Osteoblast (primary cell): Measurements from ENCODE around the gene LCN12. TPM values are rescaled to one million over a fixed set of nuclear protein-coding genes. Genes with fewer than 3 reads are reported as not detected.

Source experiments
- DNase-seq: peaks from one replicate; pipeline ENCODE4 v3.0.0; 2011; ENCODE audit warnings: low spot score, mixed read lengths; ENCODE audit not compliant: insufficient read length; ENCODE audit errors: missing footprints
- H2AFZ ChIP-seq: 2 replicates; pipeline ENCODE4 v1.6.0; 2011; ENCODE audit warnings: mild to moderate bottlenecking, low read length
- H3K27ac ChIP-seq: 2 replicates; pipeline ENCODE4 v1.5.1; 2011; ENCODE audit warnings: mild to moderate bottlenecking, low read depth, low read length, moderate library complexity
- H3K27me3 ChIP-seq: 2 replicates; pipeline ENCODE4 v1.6.0; 2012; ENCODE audit warnings: mild to moderate bottlenecking, control low read depth, inconsistent platforms, low read length, moderate library complexity; ENCODE audit not compliant: insufficient read depth
- H3K36me3 ChIP-seq: 2 replicates; pipeline ENCODE4 v1.5.1; 2011; ENCODE audit warnings: mild to moderate bottlenecking, low read length, control low read depth, moderate library complexity; ENCODE audit not compliant: insufficient read depth
- H3K4me1 ChIP-seq: 2 replicates; pipeline ENCODE4 v1.5.1; 2011; ENCODE audit warnings: mild to moderate bottlenecking, low read length, control low read depth, moderate library complexity; ENCODE audit not compliant: insufficient read depth
- H3K4me2 ChIP-seq: 2 replicates; pipeline ENCODE4 v1.6.0; 2011; ENCODE audit warnings: mild to moderate bottlenecking, low read length; ENCODE audit not compliant: insufficient read depth
- H3K4me3 ChIP-seq: fragments of 200-600 bp; sonication (generic); 3 replicates; pipeline ENCODE4 v1.5.1; 2012; ENCODE audit warnings: mild to moderate bottlenecking, low read length, inconsistent platforms; ENCODE audit not compliant: insufficient read depth
- H3K79me2 ChIP-seq: 2 replicates; pipeline ENCODE4 v1.6.0; 2012; ENCODE audit warnings: mild to moderate bottlenecking, low read length, control low read depth, inconsistent platforms; ENCODE audit not compliant: insufficient read depth
- H3K9me3 ChIP-seq: 2 replicates; pipeline ENCODE4 v1.5.1; 2011; ENCODE audit warnings: low read depth, low read length, control low read depth
- H4K20me1 ChIP-seq: 2 replicates; pipeline ENCODE4 v1.6.0; 2012; ENCODE audit warnings: mild to moderate bottlenecking, low read length, control low read depth; ENCODE audit not compliant: insufficient read depth
- total RNA-seq: library from RNA; depleted of rRNA; stranded (reverse); fragments of >200 nt; gene quantifications from 2 replicates; pipeline ENCODE4 v1.2.3, GENCODE V29; 2012
- TF ChIP-seq, protein P1 (sequence below): IDR thresholded peaks from 2 replicates; pipeline ENCODE4 v1.5.1; 2011; ENCODE audit warnings: mild to moderate bottlenecking, low read depth, low read length, moderate library complexity; ENCODE audit errors: extremely low read depth

Gene LCN12
- total RNA-seq, 1 donor: not detected

DNA sequence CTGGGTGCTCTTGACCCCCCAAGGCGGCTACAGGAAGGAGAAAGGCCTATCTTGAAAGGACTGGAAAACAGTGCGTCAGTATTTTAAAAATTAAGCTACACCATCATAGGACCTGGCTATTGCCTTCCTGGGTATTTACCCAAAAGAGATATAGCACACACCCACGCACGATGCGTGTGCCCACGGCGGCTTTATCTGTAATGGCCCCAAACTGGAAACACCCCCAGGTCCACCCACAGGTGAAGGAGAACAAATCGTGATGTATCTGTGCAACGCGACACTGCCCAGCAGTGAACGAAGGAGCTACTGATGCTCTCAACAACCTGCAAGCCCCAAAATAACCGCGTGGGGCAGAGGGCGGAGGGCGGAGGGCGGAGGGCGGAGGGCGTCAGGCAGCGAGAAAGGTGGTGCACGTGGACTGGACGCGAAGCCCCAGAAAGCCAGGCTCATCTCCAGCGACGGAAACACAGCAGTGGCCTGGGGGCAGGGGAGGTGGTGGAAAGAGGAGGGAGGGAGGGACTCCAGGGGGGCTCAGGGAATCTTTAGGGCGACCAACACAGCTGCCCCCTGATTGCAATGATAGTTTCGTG lies 12.9 kb downstream of the LCN12 start:
- Histone ChIP-seq H3K27me3 (peaks cover 2% of the 10 kb centered on the region), H4K20me1 (no peaks in the 10 kb centered on the region), H3K36me3 (no peaks in the 10 kb centered on the region), H3K27ac (no peak overlapping the region), H3K4me3 (no peak overlapping the region), H3K79me2 (no peaks in the 10 kb centered on the region), H3K9me3 (no peaks in the 10 kb centered on the region), H3K4me2 (no peak overlapping the region), H3K4me1 (no peaks in the 10 kb centered on the region), H2AFZ (no peak overlapping the region)
- TF ChIP-seq, protein P1, sequence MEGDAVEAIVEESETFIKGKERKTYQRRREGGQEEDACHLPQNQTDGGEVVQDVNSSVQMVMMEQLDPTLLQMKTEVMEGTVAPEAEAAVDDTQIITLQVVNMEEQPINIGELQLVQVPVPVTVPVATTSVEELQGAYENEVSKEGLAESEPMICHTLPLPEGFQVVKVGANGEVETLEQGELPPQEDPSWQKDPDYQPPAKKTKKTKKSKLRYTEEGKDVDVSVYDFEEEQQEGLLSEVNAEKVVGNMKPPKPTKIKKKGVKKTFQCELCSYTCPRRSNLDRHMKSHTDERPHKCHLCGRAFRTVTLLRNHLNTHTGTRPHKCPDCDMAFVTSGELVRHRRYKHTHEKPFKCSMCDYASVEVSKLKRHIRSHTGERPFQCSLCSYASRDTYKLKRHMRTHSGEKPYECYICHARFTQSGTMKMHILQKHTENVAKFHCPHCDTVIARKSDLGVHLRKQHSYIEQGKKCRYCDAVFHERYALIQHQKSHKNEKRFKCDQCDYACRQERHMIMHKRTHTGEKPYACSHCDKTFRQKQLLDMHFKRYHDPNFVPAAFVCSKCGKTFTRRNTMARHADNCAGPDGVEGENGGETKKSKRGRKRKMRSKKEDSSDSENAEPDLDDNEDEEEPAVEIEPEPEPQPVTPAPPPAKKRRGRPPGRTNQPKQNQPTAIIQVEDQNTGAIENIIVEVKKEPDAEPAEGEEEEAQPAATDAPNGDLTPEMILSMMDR: no peak
- DNase-seq: no peak

DNA sequence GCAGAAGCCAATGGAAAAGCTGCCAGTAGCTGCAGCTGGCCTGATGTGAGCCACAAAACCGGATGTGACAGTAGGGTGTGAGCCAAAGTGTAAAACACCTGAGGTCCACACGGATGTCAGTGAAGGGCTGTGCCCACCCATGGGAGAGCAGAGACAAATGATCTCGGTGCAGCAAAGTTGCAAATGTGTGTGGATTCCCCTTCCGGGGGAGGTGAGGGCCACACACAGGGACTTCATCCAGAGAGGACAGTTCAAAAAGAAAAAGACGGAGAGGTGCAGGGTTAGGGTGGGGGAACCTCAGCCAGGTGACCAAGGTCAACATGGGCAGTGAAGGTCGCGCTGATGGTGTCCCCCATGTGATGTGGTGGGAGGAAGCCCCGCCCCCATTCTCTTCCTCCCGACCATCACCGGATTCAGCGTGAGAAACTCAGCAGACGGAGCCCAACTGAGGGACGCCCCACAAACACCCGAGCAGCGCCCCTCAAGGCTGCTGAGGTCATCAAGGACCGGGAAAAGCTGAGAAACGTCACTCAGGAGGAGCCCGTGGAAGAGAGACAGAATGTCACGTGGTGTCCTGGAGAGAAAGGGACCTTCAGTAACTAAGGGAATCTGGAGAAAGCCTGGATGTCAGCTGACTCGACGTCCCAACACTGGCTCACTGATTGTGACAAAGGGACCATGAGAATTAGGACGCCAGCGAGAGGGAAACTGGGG lies 13.9 kb downstream of the LCN12 start:
- H3K4me2 ChIP-seq: peak overlapping the region; percentile 58
- H4K20me1 ChIP-seq: no peaks in the 10 kb centered on the region
- no peak overlapping the region for H2AFZ ChIP-seq
- no peaks in the 10 kb centered on the region for H3K79me2 ChIP-seq
- no peaks in the 10 kb centered on the region for H3K9me3 ChIP-seq
- TF ChIP-seq, protein P1: no peak
- no peak overlapping the region for H3K27ac ChIP-seq
- no peak overlapping the region for H3K4me3 ChIP-seq
- H3K4me1 ChIP-seq: no peaks in the 10 kb centered on the region
- H3K27me3 ChIP-seq: peaks cover 2% of the 10 kb centered on the region
- DNase-seq: peak; percentile 93
- no peaks in the 10 kb centered on the region for H3K36me3 ChIP-seq

DNA sequence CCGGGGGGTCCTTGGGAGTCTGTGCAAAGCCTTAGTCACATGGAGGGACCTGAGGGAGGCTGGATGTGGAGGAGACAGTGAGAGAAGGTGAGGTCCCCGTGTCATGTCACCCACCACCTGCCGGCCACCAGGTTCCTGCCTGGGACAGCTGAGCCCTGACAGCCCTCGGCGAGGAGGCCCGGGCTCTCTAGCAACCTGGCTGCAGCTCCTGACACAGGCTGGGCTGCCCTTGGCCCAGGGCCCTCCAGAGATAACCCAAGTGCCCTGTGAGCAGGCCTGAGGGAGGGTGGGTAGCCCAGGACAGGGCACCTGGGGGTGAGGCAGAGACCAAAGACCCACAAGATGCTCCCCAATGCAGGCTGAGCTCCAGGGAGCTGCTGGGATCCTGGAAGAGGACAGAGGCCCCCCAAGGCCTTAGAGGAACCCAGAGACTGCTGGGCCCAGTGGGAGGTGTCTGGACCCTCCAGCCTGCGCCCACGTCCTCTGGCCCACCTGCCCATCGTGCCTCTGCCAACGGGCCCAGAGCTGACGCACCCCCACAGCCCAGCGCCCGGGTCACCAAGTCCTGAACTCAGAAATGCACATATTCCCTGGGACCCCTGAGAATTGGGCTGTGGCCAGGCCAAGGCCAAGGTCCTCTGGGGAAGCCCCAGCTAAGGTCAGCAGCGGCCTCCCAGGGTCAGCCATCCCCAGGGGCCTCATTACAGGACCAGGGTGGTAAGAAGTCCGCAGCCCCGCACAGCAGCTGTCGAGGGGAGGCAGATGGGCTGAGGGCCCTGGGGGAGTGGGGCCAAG lies 16.5 kb downstream of the LCN12 start:
- H3K36me3 ChIP-seq: no peaks in the 10 kb centered on the region
- no peaks in the 10 kb centered on the region for H3K79me2 ChIP-seq
- no peak overlapping the region for H3K4me3 ChIP-seq
- H2AFZ ChIP-seq: no peak overlapping the region
- H3K9me3 ChIP-seq: no peaks in the 10 kb centered on the region
- TF ChIP-seq, protein P1: no peak
- no peak for DNase-seq
- H3K4me2 ChIP-seq: no peak overlapping the region
- peaks cover 2% of the 10 kb centered on the region for H3K27me3 ChIP-seq
- H3K27ac ChIP-seq: no peak overlapping the region
- H3K4me1 ChIP-seq: no peaks in the 10 kb centered on the region
- H4K20me1 ChIP-seq: no peaks in the 10 kb centered on the region

DNA sequence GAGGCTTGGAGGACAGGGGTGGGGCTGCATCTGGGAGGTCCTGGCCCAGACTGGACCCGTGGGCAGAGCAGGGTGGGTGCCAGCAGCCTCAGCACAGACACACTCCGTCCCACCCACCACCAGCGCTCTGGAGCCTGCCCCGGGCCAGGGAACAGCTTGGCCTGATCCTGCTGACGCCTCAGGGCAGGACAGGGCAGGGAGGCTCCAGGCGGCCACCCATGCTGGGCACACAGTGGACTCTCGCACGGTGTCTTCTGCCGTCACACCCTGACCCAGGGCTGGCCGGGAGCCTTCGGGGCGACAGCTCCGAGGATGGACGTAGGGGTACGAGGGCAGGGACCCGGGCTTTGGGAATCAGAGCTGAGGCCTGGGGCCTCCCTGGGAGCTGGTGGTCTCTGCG lies 17.1 kb downstream of the LCN12 start:
- Histone ChIP-seq H3K4me3 (no peak overlapping the region), H3K36me3 (no peaks in the 10 kb centered on the region), H3K27ac (no peak overlapping the region), H2AFZ (no peak overlapping the region), H3K4me2 (no peak overlapping the region), H4K20me1 (no peaks in the 10 kb centered on the region), H3K4me1 (no peaks in the 10 kb centered on the region), H3K27me3 (peaks cover 2% of the 10 kb centered on the region), H3K9me3 (no peaks in the 10 kb centered on the region), H3K79me2 (no peaks in the 10 kb centered on the region)
- DNase-seq: no peak
- TF ChIP-seq, protein P1: no peak
